HEK293 (cell line): ENCODE measurements around the gene FHAD1.

ENCODE experiments used
- CTCF ChIP-seq: fragments of 450-650 bp; formaldehyde crosslinking; IDR thresholded peaks from 2 replicates; pipeline ENCODE4 v1.5.1; 2016; ENCODE audit warnings: missing biosample characterization, missing genetic modification characterization
- TRIM28 ChIP-seq: IDR thresholded peaks from 2 replicates; pipeline ENCODE4 v1.6.1; 2011; ENCODE audit warnings: low read length, control low read depth, borderline replicate concordance
- ZBTB7A ChIP-seq: fragments of 450-650 bp; formaldehyde crosslinking; IDR thresholded peaks from 2 replicates; pipeline ENCODE4 v1.5.1; 2016; ENCODE audit warnings: low read depth, missing biosample characterization, missing genetic modification characterization
- ZNF184 ChIP-seq: fragments of 450-650 bp; IDR thresholded peaks from 2 replicates; pipeline ENCODE4 v1.5.1; 2018; ENCODE audit warnings: missing biosample characterization, mild to moderate bottlenecking, missing genetic modification characterization
- ZNF2 ChIP-seq: fragments of 450-650 bp; formaldehyde crosslinking; IDR thresholded peaks from 2 replicates; pipeline ENCODE4 v1.5.1; 2016; ENCODE audit warnings: missing biosample characterization, missing genetic modification characterization
- ZNF274 ChIP-seq, 2 experiments: fragments of 200-500 bp in 1 of 2; fragments of 450-650 bp in 1 of 2; sonication (Bioruptor generic) in 1 of 2; formaldehyde crosslinking in 1 of 2; IDR thresholded peaks; 2 replicates each; pipeline versions ENCODE4 v1.5.1 to v1.6.1; 2014 to 2016; ENCODE audit warnings: borderline replicate concordance in 1 of 2, inconsistent platforms in 1 of 2, low read length in 1 of 2, missing biosample characterization in 1 of 2, missing genetic modification characterization in 1 of 2
- ZNF610 ChIP-seq: fragments of 450-650 bp; formaldehyde crosslinking; IDR thresholded peaks from 2 replicates; pipeline ENCODE4 v1.5.1; 2016; ENCODE audit warnings: missing biosample characterization, missing genetic modification characterization, borderline replicate concordance
- ZNF785 ChIP-seq: fragments of 450-650 bp; formaldehyde crosslinking; IDR thresholded peaks from 2 replicates; pipeline ENCODE4 v1.5.1; 2016; ENCODE audit warnings: missing biosample characterization, missing genetic modification characterization

GRCh38 chr1:15231714-15232201, 15.3 kb upstream of the FHAD1 start:
- TF ChIP-seq CTCF (tag by site-specific recombination) (no peak), ZNF274 (IDR thresholded peaks at IDR 0.05; ENCODE audit: low read length) (no peak), ZNF274 (tag by site-specific recombination; IDR thresholded peaks at IDR 0.05; ENCODE audit: borderline replicate concordance) (no peak), ZNF184 (tag by site-specific recombination) (no peak), ZNF2 (no peak), ZNF610 (tag by site-specific recombination) (no peak), ZNF785 (tag by site-specific recombination) (no peak), TRIM28 (no peak), ZBTB7A (no peak)
